NT2/D1 (cell line): ENCODE data around the gene VRK1.

Source experiments
- SUZ12 ChIP-seq: IDR thresholded peaks from 2 replicates; pipeline ENCODE4 v1.6.1; 2011; ENCODE audit not compliant: insufficient read length, insufficient read depth; ENCODE audit errors: extremely low read depth
- YY1 ChIP-seq: IDR thresholded peaks from 2 replicates; pipeline ENCODE4 v1.6.1; 2011; ENCODE audit not compliant: insufficient read length, insufficient read depth
- ZNF274 ChIP-seq: IDR thresholded peaks from 2 replicates; pipeline ENCODE4 v1.6.1; 2011; ENCODE audit warnings: mild to moderate bottlenecking, low read depth, low read length

DNA sequence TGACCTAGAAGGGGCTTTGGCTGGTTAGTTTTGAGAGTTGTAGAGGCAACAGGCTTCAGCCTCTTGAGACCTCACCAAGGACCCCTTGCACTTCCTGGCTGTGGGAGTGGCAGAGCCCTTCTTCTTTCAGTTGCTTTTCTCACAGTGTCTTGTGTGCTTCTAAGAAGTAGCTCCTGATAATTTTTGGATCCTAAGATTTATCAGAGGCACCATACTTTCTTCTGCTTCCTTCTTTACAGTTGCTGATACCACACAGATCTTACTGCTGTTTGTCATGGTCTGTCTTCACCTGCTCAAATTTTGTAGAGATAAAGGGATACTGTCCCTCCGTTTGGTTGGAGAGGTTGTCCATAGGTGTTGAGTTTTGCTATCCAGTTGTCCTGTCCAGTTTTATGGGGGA is 33.8 kb downstream of the VRK1 start:
- TF ChIP-seq ZNF274 (no peak), YY1 (no peak), SUZ12 (no peak)
